Esophagus muscularis mucosa (tissue), 4 donors: ENCODE data around the gene FAM135A.

Source experiments
- EP300 ChIP-seq: sonication (generic); formaldehyde crosslinking; IDR thresholded peaks from one replicate; pipeline ENCODE4 v1.6.1; 2017; ENCODE audit warnings: antibody characterized with exemption
- POLR2A ChIP-seq: fragments of 450-650 bp; IDR thresholded peaks from one replicate; pipeline ENCODE4 v1.6.1; 2017; ENCODE audit warnings: antibody characterized with exemption, moderate library complexity, mild to moderate bottlenecking, low read depth
- POLR2AphosphoS5 ChIP-seq, 2 donors: sonication (generic); formaldehyde crosslinking; IDR thresholded peaks; one replicate each; pipeline ENCODE4 v1.6.1; 2017; ENCODE audit warnings: antibody characterized with exemption in 2 of 2
- TF ChIP-seq, protein P1 (sequence below), 3 experiments: fragments of 200-600 bp in 2 of 3; fragments of 450-650 bp in 1 of 3; sonication (generic) in 2 of 3; IDR thresholded peaks; one replicate each; pipeline ENCODE4 v1.5.1; 2017 to 2019; ENCODE audit warnings: antibody characterized with exemption in 3 of 3, mild to moderate bottlenecking in 2 of 3, moderate library complexity in 1 of 3

GRCh38 chr6:70566751-70567382, 153.6 kb downstream of the FAM135A start, which contains the start of gene SDHAF4:
- peak; percentile 86 to 88 for TF ChIP-seq POLR2AphosphoS5 (IDR thresholded peaks at IDR 0.05)
- no peak for TF ChIP-seq POLR2A
- TF ChIP-seq, protein P1, sequence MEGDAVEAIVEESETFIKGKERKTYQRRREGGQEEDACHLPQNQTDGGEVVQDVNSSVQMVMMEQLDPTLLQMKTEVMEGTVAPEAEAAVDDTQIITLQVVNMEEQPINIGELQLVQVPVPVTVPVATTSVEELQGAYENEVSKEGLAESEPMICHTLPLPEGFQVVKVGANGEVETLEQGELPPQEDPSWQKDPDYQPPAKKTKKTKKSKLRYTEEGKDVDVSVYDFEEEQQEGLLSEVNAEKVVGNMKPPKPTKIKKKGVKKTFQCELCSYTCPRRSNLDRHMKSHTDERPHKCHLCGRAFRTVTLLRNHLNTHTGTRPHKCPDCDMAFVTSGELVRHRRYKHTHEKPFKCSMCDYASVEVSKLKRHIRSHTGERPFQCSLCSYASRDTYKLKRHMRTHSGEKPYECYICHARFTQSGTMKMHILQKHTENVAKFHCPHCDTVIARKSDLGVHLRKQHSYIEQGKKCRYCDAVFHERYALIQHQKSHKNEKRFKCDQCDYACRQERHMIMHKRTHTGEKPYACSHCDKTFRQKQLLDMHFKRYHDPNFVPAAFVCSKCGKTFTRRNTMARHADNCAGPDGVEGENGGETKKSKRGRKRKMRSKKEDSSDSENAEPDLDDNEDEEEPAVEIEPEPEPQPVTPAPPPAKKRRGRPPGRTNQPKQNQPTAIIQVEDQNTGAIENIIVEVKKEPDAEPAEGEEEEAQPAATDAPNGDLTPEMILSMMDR (IDR thresholded peaks at IDR 0.05), result peak in 2 of 3 experiments; percentile 11 to 26
- no peak for TF ChIP-seq EP300
